VCaP (cell line): ENCODE data around the gene ARID1B.

Experiments used
- H3K27ac ChIP-seq: fragments of 450-650 bp; 2 replicates; pipeline ENCODE4 v1.5.1; 2017
- TF ChIP-seq, protein P1 (sequence below): fragments of 450-650 bp; conservative IDR thresholded peaks from 2 replicates; pipeline ENCODE4 v1.5.1; 2017; ENCODE audit warnings: mild to moderate bottlenecking, moderate library complexity

ARID1B gene

DNA sequence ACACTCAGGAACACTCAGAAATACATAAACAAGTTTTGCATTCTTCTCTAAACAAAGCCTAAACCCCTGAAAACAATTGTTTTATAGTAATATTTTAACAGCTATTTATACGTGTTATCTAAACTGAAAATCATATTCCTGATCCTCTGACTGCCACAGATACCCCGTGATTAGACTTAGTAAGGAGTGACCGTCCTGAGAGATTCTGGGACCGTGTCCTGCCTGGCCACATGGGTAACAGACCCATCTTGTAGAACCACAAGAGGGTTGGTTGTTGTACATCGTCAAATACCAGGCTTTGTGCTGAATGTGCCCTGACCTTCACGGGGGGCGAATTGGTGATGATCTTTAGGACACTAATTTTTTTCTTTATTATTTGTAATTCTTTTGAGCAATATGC lies 331.7 kb downstream of the ARID1B start:
- no peak overlapping the region for H3K27ac ChIP-seq
- TF ChIP-seq, protein P1, sequence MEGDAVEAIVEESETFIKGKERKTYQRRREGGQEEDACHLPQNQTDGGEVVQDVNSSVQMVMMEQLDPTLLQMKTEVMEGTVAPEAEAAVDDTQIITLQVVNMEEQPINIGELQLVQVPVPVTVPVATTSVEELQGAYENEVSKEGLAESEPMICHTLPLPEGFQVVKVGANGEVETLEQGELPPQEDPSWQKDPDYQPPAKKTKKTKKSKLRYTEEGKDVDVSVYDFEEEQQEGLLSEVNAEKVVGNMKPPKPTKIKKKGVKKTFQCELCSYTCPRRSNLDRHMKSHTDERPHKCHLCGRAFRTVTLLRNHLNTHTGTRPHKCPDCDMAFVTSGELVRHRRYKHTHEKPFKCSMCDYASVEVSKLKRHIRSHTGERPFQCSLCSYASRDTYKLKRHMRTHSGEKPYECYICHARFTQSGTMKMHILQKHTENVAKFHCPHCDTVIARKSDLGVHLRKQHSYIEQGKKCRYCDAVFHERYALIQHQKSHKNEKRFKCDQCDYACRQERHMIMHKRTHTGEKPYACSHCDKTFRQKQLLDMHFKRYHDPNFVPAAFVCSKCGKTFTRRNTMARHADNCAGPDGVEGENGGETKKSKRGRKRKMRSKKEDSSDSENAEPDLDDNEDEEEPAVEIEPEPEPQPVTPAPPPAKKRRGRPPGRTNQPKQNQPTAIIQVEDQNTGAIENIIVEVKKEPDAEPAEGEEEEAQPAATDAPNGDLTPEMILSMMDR: no peak

DNA sequence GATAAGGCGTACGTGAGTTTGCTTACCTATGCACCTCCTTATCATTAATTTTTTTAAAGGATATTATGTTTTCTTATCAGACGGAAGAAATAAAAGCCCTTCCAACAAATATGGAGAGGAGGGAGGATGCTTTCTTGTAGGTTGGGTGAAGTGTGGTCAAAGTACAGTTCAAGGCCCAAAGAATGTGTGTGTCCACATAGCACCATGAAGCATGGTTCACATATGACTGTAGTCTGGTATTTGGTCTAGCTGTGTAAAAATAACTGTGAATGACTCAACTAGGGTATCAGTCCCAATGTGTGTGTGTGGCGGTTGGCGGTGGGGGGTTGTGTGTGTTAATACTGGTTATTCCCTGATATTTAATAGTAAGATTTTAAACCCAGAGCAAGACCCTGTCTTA lies 333.4 kb downstream of the ARID1B start:
- TF ChIP-seq, protein P1: no peak
- no peak overlapping the region for H3K27ac ChIP-seq

DNA sequence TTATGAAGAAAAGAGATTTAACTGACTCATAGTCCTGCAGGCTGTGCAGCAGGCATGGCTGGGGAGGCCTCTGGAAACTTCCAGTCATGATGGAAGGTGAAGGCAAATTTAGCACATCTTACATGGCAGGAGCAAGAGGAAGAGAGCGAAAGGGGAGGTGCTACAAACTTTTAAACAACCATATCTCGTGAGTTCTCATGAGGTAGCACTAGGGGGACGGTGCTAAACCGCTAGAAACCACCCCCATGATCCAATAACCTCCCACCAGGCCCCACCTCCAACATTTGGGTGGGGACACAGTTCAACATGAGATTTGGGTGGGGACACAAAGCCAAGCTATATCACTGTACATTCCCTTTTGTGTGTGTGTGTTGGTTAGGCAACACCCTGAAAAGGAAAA lies 336.2 kb downstream of the ARID1B start:
- no peak overlapping the region for H3K27ac ChIP-seq
- TF ChIP-seq, protein P1: no peak

DNA sequence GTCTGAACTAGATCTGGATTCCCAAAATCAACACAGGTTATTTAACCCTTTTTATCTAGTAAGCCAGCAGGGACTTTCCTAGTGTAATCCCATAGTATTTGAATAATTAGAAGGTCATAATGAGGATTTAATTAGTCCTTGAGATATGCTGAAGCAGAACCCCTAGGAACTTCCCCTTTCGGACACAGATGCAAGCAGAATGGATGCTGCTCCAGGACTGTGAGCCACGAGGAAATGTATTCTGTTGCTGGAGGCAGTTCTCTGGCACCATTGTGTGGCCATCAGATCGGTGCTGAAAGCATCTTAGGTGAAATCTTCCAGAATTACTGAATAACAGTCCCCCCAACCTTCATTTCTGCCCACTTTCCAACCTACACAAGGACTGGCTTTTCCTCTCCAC lies 339.2 kb downstream of the ARID1B start:
- TF ChIP-seq, protein P1: no peak
- H3K27ac ChIP-seq: no peak overlapping the region

DNA sequence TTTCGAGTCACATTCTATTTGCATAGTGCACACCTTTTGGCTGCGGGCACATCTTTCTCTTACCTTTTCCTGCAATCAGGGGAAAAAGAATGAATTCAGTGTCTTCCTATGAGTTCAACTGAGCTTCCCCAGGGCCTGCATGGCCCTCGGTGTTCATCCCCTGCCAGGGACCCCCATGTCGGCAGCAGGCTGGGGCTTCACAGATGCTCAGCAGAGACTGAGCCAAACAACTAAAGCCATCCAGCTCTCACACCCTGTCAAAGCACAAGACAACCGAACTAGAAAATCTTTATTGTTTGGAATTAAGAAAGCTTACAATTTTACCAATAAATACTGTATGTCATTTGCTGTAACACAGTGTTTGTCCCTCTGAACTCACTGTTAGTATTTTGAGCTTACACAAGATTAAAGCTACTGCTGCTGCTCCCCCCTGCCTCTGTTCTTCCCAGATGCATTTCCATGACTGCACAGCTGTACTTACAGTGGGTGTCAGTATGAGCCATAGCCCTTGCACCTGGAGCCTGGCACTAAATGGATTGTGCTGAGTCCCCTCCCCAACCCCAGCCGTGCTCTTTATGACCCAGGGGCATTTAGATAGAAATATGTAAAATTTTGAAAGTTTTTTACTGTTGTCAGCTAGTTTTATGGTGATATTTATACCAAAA lies 340.4 kb downstream of the ARID1B start:
- TF ChIP-seq, protein P1: no peak
- no peak overlapping the region for H3K27ac ChIP-seq

DNA sequence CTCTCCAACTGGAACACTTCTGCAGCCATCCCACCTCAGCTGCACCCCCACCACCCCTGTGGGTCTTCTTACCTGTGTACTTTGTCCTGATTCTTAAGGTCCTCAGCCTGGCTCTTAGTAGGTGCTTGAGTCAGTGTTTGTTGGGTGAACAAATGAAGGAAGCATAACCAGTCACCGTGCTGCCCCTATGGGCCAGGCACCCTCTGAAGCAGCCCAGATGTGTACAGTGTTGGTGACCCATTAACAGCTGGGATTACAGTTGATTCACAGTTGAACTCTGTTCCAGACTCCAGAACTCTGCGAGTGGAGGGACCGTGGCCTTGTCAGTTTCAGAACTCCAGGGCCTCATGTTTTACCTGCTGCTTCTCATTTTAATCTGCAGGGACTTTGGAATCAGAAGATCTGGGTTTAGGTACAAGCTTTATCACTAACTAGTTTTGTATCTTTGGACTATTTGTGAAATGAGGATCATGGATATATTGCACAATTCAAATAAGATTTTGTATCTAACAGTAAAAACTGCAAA lies 342.4 kb downstream of the ARID1B start:
- TF ChIP-seq, protein P1: no peak
- no peak overlapping the region for H3K27ac ChIP-seq

DNA sequence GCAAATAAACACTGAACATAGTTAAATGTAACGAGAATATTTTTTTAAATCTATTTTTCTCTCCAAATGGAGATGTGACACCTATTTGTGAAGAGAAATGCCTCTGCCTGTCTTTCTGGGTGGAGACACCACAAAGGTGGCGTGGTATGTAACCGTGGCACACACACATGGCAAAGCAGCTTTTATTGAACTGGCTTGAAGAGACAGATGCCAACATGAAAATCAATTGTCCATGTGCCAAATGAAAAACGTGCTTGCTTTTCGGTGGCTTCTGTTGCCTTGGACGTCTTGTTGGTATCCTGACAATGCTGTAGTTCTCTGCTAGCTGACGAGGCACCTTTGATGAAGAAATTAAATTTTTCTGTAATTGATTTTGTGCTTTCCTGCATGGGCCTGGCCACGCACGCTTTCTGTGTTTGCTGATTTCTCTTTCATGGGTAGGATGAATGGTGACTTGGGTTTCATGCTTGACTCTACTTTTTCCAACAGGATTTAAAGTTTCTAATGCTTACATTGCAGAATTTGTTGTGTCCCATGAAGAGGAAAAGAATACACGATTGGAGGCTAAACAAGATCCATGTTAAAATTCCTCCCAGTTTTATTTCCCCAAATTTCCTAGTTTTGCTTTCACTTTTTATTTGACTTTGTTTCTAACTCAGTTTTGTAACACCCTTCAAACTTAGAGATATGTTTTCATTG lies 343.5 kb downstream of the ARID1B start:
- TF ChIP-seq, protein P1: no peak

More for the DNA sequence above, 343.5 kb downstream of the ARID1B start:
- H3K27ac ChIP-seq: no peak overlapping the region
